Stomach (tissue), 4 donors: ENCODE measurements around the gene PPHLN1.

ENCODE experiments used
- CTCF ChIP-seq, 7 experiments: fragments of 450-650 bp in 4 of 7; fragments of 200-600 bp in 3 of 7; sonication (generic) in 3 of 7; IDR thresholded peaks; one replicate each; pipeline ENCODE4 v1.5.1; 2016 to 2019; ENCODE audit warnings: antibody characterized with exemption in 7 of 7, control low read depth in 2 of 7, mild to moderate bottlenecking in 1 of 7
- POLR2A ChIP-seq, 4 donors: fragments of 450-650 bp; IDR thresholded peaks; one replicate each; pipeline ENCODE4 v1.6.1; 2016; ENCODE audit warnings: antibody characterized with exemption in 4 of 4, control low read depth in 2 of 4, mild to moderate bottlenecking in 1 of 4, moderate library complexity in 1 of 4
- POLR2AphosphoS5 ChIP-seq, 3 donors: sonication (generic); formaldehyde crosslinking; IDR thresholded peaks; one replicate each; pipeline ENCODE4 v1.6.1; 2016; ENCODE audit warnings: antibody characterized with exemption in 3 of 3

GRCh38 chr12:42459336-42459847, 133.4 kb downstream of the PPHLN1 start:
- TF ChIP-seq POLR2A (IDR thresholded peaks at IDR 0.05) (no peak), CTCF (IDR thresholded peaks at IDR 0.05) (no peak), POLR2AphosphoS5 (IDR thresholded peaks at IDR 0.05) (no peak)
